Measurements from ENCODE around the gene PARD3B. TPM values are rescaled to one million over a fixed set of nuclear protein-coding genes. Genes with fewer than 3 reads are reported as not detected.

The PARD3B gene
- total RNA-seq, 1 donor from 2014 or later: 0.66 TPM

DNA sequence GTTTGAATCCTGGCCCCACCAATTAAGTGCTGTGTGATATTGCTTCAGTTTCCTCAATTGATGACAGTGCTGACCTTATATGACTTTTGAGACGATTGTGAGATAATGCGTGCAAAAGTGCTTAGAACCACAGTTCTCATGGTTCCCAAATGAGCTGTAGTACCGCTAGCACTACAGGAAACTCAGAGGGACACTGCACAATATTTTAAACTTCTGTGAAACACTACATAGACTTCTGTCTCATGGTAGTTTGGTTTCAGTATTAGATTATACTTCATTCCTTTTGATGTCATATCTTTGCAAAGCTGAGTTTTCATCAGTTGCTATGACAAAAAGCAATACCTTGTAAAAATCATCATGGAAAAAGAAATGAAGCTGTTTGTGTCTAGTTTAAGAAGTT is 368.0 kb downstream of the PARD3B start:
- Mint-ChIP-seq H3K36me3 (ENCODE audit: unreplicated experiment) (no peaks in the 10 kb centered on the region), H3K27me3 (ENCODE audit: unreplicated experiment) (no peaks in the 10 kb centered on the region), H3K4me1 (ENCODE audit: low read depth, unreplicated experiment) (peaks cover 2% of the 10 kb centered on the region), H3K9me3 (ENCODE audit: unreplicated experiment) (no peaks in the 10 kb centered on the region), H3K27ac (ENCODE audit: unreplicated experiment) (no peak overlapping the region), H3K4me3 (ENCODE audit: unreplicated experiment) (no peak overlapping the region)
- DNase-seq: no peak
- TF ChIP-seq, protein P1, sequence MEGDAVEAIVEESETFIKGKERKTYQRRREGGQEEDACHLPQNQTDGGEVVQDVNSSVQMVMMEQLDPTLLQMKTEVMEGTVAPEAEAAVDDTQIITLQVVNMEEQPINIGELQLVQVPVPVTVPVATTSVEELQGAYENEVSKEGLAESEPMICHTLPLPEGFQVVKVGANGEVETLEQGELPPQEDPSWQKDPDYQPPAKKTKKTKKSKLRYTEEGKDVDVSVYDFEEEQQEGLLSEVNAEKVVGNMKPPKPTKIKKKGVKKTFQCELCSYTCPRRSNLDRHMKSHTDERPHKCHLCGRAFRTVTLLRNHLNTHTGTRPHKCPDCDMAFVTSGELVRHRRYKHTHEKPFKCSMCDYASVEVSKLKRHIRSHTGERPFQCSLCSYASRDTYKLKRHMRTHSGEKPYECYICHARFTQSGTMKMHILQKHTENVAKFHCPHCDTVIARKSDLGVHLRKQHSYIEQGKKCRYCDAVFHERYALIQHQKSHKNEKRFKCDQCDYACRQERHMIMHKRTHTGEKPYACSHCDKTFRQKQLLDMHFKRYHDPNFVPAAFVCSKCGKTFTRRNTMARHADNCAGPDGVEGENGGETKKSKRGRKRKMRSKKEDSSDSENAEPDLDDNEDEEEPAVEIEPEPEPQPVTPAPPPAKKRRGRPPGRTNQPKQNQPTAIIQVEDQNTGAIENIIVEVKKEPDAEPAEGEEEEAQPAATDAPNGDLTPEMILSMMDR (IDR thresholded peaks at IDR 0.05; ENCODE audit: partially characterized antibody, unreplicated experiment): no peak

DNA sequence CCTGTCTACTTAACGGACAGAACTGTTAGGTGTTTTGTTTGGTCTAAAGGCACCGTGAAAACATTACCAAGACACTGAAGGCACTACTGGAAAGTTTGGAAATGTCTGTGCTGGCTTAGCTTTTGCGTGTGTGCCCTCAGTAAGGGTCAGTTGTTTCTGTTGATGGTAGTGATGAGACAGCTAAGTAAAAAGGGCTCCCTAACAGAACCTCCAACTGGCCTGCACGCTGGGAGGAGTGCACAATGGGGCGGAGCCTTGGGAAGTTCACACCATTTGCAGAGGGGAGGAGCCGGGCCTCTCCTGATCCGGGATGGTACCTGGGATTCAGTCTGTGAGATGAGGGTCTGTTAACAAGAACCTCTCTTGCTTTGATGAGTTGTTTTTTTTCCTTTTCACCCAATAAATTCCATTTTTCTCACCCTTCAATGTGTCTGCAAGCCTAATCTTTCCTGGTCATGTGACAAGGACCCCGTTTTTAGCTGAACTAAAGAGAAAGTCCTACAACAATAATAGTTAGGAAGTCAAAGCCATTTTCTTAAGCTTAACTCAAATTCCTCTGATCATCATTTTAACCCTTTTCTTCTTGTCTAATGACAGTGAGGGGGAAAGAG is 368.7 kb downstream of the PARD3B start:
- Mint-ChIP-seq H3K4me1 (ENCODE audit: low read depth, unreplicated experiment) (peaks cover 2% of the 10 kb centered on the region), H3K27me3 (ENCODE audit: unreplicated experiment) (no peaks in the 10 kb centered on the region), H3K4me3 (ENCODE audit: unreplicated experiment) (no peak overlapping the region), H3K9me3 (ENCODE audit: unreplicated experiment) (no peaks in the 10 kb centered on the region), H3K27ac (ENCODE audit: unreplicated experiment) (no peak overlapping the region), H3K36me3 (ENCODE audit: unreplicated experiment) (no peaks in the 10 kb centered on the region)
- no peak for DNase-seq
- TF ChIP-seq, protein P1 (IDR thresholded peaks at IDR 0.05; ENCODE audit: partially characterized antibody, unreplicated experiment): no peak

DNA sequence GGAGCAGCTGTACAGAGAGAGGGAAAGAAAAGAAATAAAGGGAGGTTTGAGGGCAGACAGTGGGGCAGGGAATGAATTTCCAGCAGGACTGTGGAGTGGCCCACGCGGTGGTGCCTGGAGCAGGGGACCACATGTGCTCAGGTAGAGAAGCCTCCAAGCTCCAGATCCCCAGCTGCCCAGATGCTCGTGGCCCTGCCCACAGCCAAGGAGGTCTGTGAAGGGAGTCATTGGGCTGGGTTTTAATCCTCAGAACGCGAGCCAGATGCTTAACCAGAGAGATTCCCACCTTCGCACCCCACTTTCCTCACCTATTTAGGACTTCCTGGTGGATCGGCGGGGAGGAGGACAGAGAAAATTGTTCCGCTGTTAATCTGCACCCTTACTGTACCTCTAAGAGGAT is 369.4 kb downstream of the PARD3B start:
- no peaks in the 10 kb centered on the region for H3K9me3 Mint-ChIP-seq (ENCODE audit: unreplicated experiment)
- H3K27ac Mint-ChIP-seq (ENCODE audit: unreplicated experiment): no peak overlapping the region
- TF ChIP-seq, protein P1 (IDR thresholded peaks at IDR 0.05; ENCODE audit: partially characterized antibody, unreplicated experiment): no peak
- no peak overlapping the region for H3K4me3 Mint-ChIP-seq (ENCODE audit: unreplicated experiment)
- peaks cover 2% of the 10 kb centered on the region for H3K4me1 Mint-ChIP-seq (ENCODE audit: low read depth, unreplicated experiment)
- DNase-seq: no peak
- H3K27me3 Mint-ChIP-seq (ENCODE audit: unreplicated experiment): no peaks in the 10 kb centered on the region
- H3K36me3 Mint-ChIP-seq (ENCODE audit: unreplicated experiment): no peaks in the 10 kb centered on the region

DNA sequence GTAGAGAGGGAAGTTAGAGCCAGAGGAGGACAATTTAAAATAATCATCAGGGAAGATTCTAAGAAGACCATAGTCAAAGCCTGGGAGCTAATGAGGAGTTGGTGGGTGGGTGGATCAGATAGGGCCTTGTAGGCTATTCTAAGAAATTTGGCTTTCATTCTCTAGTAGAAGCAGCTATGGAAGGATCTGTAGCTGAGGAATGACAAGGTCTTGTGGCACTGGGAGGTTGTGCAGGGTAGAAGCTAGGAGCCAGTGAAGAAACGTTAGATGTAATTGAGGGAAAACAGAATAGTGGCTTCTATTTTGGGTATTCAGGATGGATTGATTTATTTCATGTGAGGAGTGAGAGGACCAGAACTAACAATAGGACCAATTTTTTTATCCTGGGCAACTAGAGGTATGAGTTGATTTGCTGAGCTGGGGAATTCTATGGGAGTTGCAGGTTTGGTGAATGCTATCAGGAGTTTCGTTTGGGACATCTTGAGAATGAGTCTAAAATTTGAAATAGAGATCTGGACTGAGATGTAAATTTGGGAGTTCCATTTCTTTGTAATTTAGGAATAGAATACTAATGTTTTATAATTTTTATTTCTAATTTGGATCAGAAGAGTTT is 371.9 kb downstream of the PARD3B start:
- Mint-ChIP-seq H3K4me3 (ENCODE audit: unreplicated experiment) (no peak overlapping the region), H3K27ac (ENCODE audit: unreplicated experiment) (no peak overlapping the region), H3K27me3 (ENCODE audit: unreplicated experiment) (no peaks in the 10 kb centered on the region), H3K9me3 (ENCODE audit: unreplicated experiment) (no peaks in the 10 kb centered on the region), H3K4me1 (ENCODE audit: low read depth, unreplicated experiment) (no peaks in the 10 kb centered on the region), H3K36me3 (ENCODE audit: unreplicated experiment) (no peaks in the 10 kb centered on the region)
- TF ChIP-seq, protein P1 (IDR thresholded peaks at IDR 0.05; ENCODE audit: partially characterized antibody, unreplicated experiment): no peak
- no peak for DNase-seq

DNA sequence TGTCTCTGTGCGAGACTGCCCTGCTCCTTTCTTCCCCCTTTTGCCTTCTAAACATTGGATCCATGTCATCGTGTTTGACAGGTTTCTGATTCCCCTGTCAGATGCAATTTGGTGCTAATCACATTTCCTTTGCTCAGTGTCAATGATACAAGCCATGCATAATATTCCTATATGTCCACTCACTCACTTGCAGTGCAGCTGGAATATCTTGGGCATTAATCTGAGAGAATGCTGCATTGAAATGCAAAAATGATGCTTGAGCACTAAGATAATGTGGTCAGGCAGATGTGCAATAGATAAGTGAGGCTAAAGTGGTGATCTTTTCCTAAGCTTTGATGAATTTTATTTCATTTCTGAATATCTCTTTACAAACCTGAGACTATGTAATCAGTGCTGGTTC is 375.5 kb downstream of the PARD3B start:
- no peaks in the 10 kb centered on the region for H3K27me3 Mint-ChIP-seq (ENCODE audit: unreplicated experiment)
- no peak for DNase-seq
- H3K4me1 Mint-ChIP-seq (ENCODE audit: low read depth, unreplicated experiment): no peaks in the 10 kb centered on the region
- no peak overlapping the region for H3K27ac Mint-ChIP-seq (ENCODE audit: unreplicated experiment)
- no peaks in the 10 kb centered on the region for H3K9me3 Mint-ChIP-seq (ENCODE audit: unreplicated experiment)
- no peak overlapping the region for H3K4me3 Mint-ChIP-seq (ENCODE audit: unreplicated experiment)
- TF ChIP-seq, protein P1 (IDR thresholded peaks at IDR 0.05; ENCODE audit: partially characterized antibody, unreplicated experiment): no peak
- H3K36me3 Mint-ChIP-seq (ENCODE audit: unreplicated experiment): no peaks in the 10 kb centered on the region
